ENCODE measurements around the gene ATOH7.

DNA sequence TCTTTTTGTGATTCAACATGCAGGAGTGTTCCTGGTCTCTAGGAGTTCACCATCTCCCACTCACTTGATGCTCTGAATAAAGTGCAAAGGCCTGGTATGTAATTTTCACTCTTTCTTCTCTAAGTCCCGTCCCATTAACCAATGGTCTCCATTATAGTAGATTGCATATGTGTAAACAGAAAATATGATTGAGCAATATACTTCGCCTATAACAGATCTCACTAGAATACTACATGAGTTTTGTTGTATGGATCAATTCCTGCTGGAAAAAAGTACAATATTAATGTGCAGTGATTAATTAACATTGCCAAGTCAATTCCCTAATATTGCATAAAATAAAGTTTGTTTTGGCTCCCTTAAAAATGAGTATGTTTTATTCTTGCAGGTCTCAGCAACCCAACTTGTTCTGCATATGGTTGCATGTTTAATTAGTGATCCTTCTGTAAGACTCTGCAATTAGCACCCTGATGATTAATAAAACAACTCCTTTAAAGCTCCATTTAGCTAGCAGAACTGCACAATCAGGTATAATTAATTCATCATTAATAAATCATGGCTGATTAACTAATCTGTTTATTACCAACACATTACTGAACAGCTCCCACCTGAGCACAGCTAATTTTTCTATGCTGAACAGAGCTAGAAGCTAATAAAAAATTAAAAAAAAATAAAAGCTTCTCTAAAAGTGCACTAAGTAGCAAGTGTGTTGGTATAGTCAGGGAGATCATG, 37.8 kb upstream of the ATOH7 start:
- TF ChIP-seq, protein P1, sequence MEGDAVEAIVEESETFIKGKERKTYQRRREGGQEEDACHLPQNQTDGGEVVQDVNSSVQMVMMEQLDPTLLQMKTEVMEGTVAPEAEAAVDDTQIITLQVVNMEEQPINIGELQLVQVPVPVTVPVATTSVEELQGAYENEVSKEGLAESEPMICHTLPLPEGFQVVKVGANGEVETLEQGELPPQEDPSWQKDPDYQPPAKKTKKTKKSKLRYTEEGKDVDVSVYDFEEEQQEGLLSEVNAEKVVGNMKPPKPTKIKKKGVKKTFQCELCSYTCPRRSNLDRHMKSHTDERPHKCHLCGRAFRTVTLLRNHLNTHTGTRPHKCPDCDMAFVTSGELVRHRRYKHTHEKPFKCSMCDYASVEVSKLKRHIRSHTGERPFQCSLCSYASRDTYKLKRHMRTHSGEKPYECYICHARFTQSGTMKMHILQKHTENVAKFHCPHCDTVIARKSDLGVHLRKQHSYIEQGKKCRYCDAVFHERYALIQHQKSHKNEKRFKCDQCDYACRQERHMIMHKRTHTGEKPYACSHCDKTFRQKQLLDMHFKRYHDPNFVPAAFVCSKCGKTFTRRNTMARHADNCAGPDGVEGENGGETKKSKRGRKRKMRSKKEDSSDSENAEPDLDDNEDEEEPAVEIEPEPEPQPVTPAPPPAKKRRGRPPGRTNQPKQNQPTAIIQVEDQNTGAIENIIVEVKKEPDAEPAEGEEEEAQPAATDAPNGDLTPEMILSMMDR (IDR thresholded peaks at IDR 0.05) = no peak
- TF ChIP-seq POLR2AphosphoS5 (IDR thresholded peaks at IDR 0.05) (no peak), POLR2A (IDR thresholded peaks at IDR 0.05; ENCODE audit: low read depth) (no peak)

Data from esophagus muscularis mucosa (tissue), 3 donors.